Measurements from ENCODE around the gene ABHD4.
"Not testable (repeated sequence)": the region's sequence is repeated elsewhere in the genome, so short reads cannot be mapped to it uniquely, and the experiment has no call there.

Gene ABHD4

GRCh38 chr14:22610931-22611330 lies 12.8 kb downstream of the ABHD4 start:
- TF ChIP-seq ZNF274 (IDR thresholded peaks at IDR 0.05; ENCODE audit: low read depth, low read length), result no peak
- H3K4me3 ChIP-seq (ENCODE audit: low read length), result no peak overlapping the region

DNA sequence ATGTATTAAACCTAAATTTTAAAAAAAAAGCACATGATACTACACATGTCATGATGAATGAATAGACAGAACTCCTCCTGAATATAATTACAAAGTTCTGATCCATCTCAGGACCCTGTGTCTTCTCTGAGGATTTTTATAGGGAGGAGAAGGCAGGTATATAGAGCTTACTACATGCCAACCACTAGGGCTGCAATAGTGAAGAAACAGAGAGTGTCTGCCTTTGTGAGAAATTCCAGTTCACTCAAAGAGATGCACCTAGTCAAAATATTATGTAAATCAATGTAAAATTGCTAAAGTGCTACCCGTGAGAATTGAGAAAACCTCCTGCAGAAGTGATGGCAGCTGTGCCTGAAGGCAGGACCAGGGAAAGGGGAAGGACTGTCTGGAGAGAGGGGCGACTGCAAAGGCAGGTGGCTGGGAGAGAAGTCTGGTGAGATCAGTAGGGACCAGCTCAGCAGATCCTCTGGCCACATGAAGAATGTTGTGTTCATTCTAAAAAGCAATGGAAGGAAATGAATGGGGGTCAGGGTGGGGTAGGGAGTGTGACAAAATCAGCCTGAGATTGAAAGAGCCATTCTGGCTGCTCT lies 15.1 kb downstream of the ABHD4 start:
- no peak overlapping the region for H3K4me3 ChIP-seq (ENCODE audit: low read length)
- no peak for TF ChIP-seq ZNF274 (IDR thresholded peaks at IDR 0.05; ENCODE audit: low read depth, low read length)

DNA sequence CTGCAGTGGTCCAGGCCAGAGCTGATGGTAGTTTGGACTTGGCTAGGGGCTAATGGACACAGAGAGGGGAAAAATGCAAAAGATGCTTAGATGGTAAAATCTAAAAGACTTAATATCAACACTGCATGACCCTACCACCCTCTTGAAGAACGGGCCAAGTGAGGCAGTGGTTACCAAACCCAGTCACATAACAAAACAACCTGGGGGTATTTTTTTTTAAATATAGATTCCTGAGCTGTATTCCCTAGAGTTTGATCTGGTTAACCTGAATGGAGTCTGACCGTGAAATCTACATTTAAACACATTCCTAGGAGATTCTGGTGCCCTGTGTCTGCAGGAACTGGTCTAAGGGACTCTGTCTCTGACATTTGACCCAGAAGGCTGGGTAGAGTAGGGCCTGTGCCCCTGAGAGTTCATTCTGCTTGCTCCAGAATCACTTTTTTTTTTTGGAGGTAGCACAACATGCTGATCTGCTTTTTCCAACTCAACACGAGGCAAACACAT lies 15.7 kb downstream of the ABHD4 start:
- H3K4me3 ChIP-seq (ENCODE audit: low read length), result no peak overlapping the region
- TF ChIP-seq ZNF274 (IDR thresholded peaks at IDR 0.05; ENCODE audit: low read depth, low read length), result no peak

- no peak for TF ChIP-seq ZNF274 (IDR thresholded peaks at IDR 0.05; ENCODE audit: low read depth, low read length)
- H3K4me3 ChIP-seq (ENCODE audit: low read length), result no peak overlapping the region
Observed at GRCh38 chr14:22614240-22614799, 16.2 kb downstream of the ABHD4 start.

DNA sequence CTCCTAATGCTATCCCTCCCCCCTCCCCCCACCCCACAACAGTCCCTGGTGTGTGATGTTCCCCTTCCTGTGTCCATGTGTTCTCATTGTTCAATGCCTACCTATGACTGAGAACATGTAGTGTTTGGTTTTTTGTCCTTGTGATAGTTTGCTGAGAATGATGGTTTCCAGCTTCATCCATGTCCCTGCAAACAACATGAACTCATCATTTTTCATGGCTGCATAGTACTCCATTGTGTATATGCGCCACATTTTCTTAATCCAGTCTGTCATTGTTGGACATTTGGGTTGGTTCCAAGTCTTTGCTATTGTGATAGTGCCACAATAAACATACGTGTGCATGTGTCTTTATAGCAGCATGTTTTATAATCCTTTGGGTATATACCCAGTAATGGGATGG lies 17.7 kb downstream of the ABHD4 start:
- H3K4me3 ChIP-seq (ENCODE audit: low read length), result not testable (repeated sequence)

- no peak for TF ChIP-seq ZNF274 (IDR thresholded peaks at IDR 0.05; ENCODE audit: low read depth, low read length)
Observed at GRCh38 chr14:22622255-22622654, 24.2 kb downstream of the ABHD4 start.

GRCh38 chr14:22623047-22623446 lies 24.9 kb downstream of the ABHD4 start:
- H3K4me3 ChIP-seq (ENCODE audit: low read length), result no peak overlapping the region
- no peak for TF ChIP-seq ZNF274 (IDR thresholded peaks at IDR 0.05; ENCODE audit: low read depth, low read length)

More at GRCh38 chr14:22622255-22622654, 24.2 kb downstream of the ABHD4 start:
- no peak overlapping the region for H3K4me3 ChIP-seq (ENCODE audit: low read length)

DNA sequence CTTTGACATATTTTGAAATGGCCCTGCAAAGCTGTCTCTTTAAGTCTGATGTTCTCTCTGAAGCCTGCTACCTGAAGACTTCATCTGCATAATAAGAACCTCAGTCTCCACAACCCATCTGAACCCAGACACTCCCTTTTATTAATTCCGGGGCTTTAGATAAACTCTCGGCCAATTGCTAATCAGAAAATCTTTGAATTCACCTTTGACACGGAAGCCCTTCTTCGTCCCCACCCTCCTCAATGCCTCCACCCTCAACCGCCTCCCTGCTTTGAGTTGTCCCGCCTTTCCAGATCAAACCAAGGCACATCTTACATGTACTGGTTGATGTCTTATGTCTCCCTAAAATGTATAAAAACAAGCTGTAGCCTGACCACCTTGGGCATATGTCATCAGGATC lies 28.5 kb downstream of the ABHD4 start:
- no peak for TF ChIP-seq ZNF274 (IDR thresholded peaks at IDR 0.05; ENCODE audit: low read depth, low read length)
- H3K4me3 ChIP-seq (ENCODE audit: low read length), result no peak overlapping the region

GRCh38 chr14:22627506-22628263 lies 29.6 kb downstream of the ABHD4 start:
- TF ChIP-seq ZNF274 (IDR thresholded peaks at IDR 0.05; ENCODE audit: low read depth, low read length), result no peak

GRCh38 chr14:22629361-22629760 lies 31.3 kb downstream of the ABHD4 start:
- no peak for TF ChIP-seq ZNF274 (IDR thresholded peaks at IDR 0.05; ENCODE audit: low read depth, low read length)
- no peak overlapping the region for H3K4me3 ChIP-seq (ENCODE audit: low read length)

More at GRCh38 chr14:22627506-22628263, 29.6 kb downstream of the ABHD4 start:
- H3K4me3 ChIP-seq (ENCODE audit: low read length), result no peak overlapping the region

DNA sequence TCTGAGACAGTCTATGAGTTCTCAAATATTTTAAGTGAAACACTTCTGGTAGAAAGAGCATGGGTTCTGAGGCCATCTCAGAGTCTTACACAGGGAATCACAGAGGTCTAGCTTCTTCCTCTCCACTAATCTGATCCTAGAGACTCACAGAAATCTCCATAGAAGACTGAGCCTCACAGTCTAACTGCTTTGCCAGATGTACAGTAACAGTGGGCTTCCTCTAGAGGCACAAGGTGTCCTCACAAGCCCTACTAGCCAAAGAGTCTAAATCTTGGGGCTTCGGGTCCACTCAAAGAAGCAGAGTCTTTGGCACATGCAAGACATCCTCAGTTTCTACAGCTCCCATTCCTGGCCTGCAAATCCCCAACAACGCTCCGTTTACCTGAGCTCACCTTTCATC lies 32.0 kb downstream of the ABHD4 start:
- H3K4me3 ChIP-seq (ENCODE audit: low read length), result no peak overlapping the region
- no peak for TF ChIP-seq ZNF274 (IDR thresholded peaks at IDR 0.05; ENCODE audit: low read depth, low read length)

GRCh38 chr14:22630486-22630885 lies 32.4 kb downstream of the ABHD4 start:
- no peak for TF ChIP-seq ZNF274 (IDR thresholded peaks at IDR 0.05; ENCODE audit: low read depth, low read length)

DNA sequence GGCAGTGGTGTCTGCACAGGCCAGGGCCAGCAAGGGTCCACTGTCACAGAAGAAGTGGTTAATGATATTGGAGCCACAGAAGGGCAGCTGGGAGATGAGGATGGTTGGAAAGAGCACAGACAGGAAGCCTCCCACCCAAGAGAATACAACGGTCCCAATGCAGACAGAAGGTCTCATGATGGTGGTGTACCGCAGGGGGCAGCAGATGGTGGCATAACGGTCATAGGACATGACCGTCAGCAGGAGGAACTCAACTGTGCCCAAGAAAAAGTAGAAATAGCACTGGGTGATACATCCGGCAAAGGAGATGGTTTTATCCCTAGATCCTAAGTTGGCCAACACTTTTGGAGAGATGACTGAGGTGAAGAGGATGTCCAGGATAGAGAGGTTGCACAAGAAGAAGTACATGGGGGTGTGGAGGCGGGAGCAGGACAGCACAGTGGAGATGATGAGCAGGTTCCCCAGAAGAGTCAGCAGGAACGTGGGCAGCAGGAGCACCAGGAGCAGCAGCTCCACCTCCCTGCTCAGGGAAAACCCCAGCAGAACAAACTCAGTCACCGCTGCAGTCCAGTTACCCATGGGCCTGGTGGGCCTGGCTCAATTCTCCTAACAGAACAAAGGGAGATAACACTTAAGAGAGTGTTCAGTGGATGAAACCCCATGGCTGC lies 36.3 kb downstream of the ABHD4 start:
- TF ChIP-seq ZNF274 (IDR thresholded peaks at IDR 0.05; ENCODE audit: low read depth, low read length), result no peak
- no peak overlapping the region for H3K4me3 ChIP-seq (ENCODE audit: low read length)

More at GRCh38 chr14:22630486-22630885, 32.4 kb downstream of the ABHD4 start:
- H3K4me3 ChIP-seq (ENCODE audit: low read length), result no peak overlapping the region

DNA sequence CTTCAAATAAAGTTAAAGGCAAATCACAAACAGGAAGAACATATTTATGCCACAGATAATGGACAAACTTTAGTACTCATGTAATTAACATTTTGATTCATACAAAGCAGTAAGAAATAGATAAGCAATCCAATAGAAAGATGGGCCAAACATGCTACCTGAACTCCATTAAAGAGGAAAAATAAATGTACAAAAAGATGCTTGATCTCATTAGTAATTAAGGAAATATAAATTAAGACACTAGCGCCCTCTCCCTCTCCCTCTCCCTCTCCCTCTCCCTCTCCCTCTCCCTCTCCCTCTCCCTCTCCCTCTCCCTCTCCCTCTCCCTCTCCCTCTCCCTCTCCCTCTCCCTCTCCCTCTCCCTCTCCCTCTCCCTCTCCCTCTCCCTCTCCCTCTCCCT lies 37.9 kb downstream of the ABHD4 start:
- H3K4me3 ChIP-seq (ENCODE audit: low read length), result not testable (repeated sequence)

DNA sequence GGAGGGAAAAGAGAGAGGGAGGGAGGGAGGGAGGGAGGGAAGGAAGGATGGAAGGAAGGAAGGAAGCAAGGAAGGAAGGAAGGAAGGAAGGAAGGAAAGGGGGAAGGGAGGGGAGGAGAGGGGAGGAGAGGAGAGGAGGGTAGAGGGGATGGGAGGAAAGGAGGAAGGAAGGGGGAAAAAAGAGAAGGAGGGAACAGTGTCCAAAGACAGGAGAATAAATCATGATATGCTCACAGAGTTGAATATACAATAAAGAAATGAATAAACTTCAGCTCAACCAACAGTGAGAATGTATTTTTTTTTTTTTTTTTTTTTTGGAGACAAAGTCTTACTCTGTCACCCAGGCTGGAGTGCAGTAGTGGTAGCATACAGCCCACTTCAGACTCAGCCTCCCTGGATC lies 42.1 kb downstream of the ABHD4 start:
- H3K4me3 ChIP-seq (ENCODE audit: low read length), result no peak overlapping the region
- no peak for TF ChIP-seq ZNF274 (IDR thresholded peaks at IDR 0.05; ENCODE audit: low read depth, low read length)

All from GM08714 (cell line).